Measurements from ENCODE around the gene MICAL3. TPM values are rescaled to one million over a fixed set of nuclear protein-coding genes. Genes with fewer than 3 reads are reported as not detected.
A peak's percentile ranks its signal among the peaks of the same experiment; 100 is the strongest.

Gene MICAL3
- total and polyA plus RNA-seq, 5 experiments from 2014 or later = 0.90 to 27.3 (median 1.3) TPM

DNA sequence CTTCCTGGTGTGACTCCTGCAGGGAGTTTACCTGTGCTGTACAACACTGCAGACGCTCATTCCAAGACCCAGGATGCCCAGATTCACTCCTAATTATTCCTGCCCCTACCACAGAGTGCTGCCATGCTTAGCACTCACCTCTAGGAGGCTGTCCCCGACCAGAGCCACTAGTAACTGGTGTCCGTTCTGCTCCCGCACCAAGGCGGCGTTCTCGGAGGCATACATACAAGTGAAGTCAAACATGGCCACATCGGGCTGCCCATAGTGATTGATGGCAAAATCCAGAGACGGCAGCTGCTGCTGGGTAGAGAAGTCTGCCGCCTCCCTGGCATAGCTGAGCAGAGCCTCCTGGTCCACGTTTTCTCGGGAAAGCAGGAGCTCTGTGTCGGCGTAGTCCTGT, 127.8 kb downstream of the MICAL3 start:
- Mint-ChIP-seq H3K9me3 (no peaks in the 10 kb centered on the region), H3K4me1 (peaks cover 0 to 10% (median 7%) of the 10 kb centered on the region in 4 donors), H3K4me3 (no peak overlapping the region), H3K36me3 (peaks cover 0 to 64% (median 13%) of the 10 kb centered on the region in 3 donors), H3K27me3 (no peaks in the 10 kb centered on the region), H3K27ac (no peak overlapping the region)
- ATAC-seq (no peak), DNase-seq (no peak)
- POLR2A ChIA-PET = no interaction called here

DNA sequence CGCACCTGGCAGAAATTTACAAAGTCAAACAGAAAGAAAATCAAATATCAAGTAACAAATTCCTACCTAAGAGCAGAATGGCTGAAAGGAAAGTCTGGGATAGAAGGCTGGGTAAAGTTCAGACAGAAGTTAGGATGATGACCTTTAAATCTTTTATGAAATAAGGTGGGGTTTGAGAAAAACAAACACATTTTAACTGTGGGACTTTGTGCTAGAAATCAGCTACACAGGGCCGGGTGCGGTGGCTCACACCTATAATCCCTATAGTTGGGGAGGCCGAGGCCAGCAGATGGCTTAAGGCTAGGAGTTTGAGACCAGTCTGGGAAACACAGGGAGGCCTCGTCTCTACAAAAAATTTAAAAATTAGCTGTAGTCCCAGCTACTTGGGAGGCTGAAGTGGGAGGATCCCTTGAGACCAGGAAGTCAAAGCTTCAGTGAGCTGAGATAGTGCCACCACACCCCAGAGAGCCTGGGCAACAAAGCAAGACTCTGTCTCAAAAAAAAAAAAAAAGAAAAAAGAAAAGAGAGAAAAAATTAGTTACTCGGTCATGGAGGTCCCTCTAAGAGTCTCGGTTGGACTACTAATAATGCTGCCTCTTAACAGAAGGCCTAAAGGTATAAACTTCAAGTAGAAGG, 130.3 kb downstream of the MICAL3 start:
- Mint-ChIP-seq H3K27ac (no peak overlapping the region), H3K4me3 (no peak overlapping the region)
- POLR2A ChIA-PET = no interaction called here

DNA sequence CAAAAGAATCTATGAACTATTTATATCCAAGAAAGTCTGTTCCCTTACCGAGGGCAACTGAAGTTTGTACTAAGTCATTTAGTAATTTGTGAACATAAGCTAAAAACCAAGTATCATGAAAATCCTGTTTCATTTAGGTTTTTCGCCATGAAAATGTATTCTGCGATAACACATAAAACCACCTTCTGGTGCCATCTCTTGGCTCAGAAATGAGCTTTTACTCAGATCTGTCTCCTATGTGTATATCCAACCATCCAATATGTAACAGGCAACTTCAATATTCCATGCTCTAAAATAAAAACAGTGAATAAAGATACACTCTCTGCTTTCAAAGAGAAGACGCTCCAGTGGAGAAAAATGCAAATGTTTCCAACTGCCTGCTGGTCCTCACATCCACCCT, 132.0 kb downstream of the MICAL3 start:
- H3K4me1 Mint-ChIP-seq = peaks cover 0 to 8% (median 1%) of the 10 kb centered on the region in 4 donors
- H3K4me3 Mint-ChIP-seq = no peak overlapping the region
- POLR2A ChIA-PET = no interaction called here

More for the DNA sequence above, 130.3 kb downstream of the MICAL3 start:
- H3K9me3 Mint-ChIP-seq = no peaks in the 10 kb centered on the region
- H3K27me3 Mint-ChIP-seq = no peaks in the 10 kb centered on the region
- DNase-seq (no peak), ATAC-seq (no peak)
- peaks cover 0 to 60% (median 13%) of the 10 kb centered on the region in 3 donors for H3K36me3 Mint-ChIP-seq
- H3K4me1 Mint-ChIP-seq = peaks cover 0 to 10% (median 7%) of the 10 kb centered on the region in 4 donors

DNA sequence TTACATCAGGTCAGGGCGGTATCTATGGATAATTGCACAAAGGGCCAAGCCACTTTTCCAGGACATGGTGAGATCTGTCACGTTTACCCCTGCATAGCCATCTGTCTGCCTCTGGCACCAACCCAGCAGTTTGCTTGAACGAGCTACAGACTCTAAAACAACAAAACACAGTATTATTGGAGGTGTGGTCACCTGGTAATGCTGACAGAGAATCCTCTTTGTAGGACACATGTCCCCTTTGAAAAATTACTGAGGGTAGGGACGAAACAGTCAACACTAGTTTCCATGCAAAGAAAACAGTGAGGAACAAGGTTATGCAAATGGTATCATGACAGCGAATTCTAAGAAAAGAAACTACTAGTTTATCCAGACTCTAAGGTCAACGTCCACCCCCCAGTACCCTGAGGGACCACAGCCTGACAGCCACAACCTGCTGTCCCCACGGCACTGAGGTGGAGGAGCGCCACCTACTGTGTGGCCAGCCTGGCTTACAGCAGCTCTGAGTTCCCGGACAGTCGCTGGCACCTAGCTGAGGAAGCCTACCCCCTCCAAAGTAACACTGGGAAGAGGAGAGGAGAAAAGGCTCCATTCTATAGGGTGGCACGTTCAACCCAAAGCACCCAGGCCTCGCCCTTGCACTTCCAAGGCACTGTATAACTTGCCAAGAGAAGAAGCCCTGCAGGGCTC, 132.7 kb downstream of the MICAL3 start:
- H3K27me3 Mint-ChIP-seq = no peaks in the 10 kb centered on the region
- POLR2A ChIA-PET = no interaction called here
- H3K27ac Mint-ChIP-seq = no peak overlapping the region
- peaks cover 5 to 74% (median 27%) of the 10 kb centered on the region in 3 donors for H3K36me3 Mint-ChIP-seq
- no peak overlapping the region for H3K4me3 Mint-ChIP-seq
- DNase-seq (no peak), ATAC-seq (no peak)
- H3K4me1 Mint-ChIP-seq = peaks cover 0 to 7% (median 0%) of the 10 kb centered on the region in 4 donors
- H3K9me3 Mint-ChIP-seq = no peaks in the 10 kb centered on the region

More for the DNA sequence above, 132.0 kb downstream of the MICAL3 start:
- no peak for ATAC-seq
- no peak for DNase-seq
- Mint-ChIP-seq H3K36me3 (peaks cover 5 to 70% (median 24%) of the 10 kb centered on the region in 3 donors), H3K27me3 (no peaks in the 10 kb centered on the region), H3K27ac (no peak overlapping the region), H3K9me3 (no peaks in the 10 kb centered on the region)

DNA sequence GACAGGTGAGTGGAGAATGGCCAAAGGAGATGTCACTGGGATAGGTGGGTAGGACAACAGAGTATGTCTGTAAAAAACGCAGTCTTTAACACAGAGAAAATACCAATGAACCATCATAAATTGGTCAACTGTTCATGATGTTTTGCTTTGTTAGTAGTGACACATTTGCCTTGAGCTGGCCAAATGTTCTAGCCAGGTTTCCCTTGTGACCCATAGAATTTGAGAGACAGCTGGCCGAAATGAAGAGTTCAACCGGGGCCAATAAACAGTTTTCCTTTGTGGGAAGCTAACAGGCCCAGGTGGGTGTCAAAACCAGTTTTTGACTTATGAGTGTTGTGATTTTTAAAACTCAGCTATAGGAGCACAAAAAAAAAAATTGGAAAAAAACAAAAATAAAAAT, 133.5 kb downstream of the MICAL3 start:
- DNase-seq (no peak), ATAC-seq (no peak)
- POLR2A ChIA-PET = no interaction called here
- Mint-ChIP-seq H3K4me1 (peaks cover 0 to 6% (median 0%) of the 10 kb centered on the region in 4 donors), H3K27ac (no peak overlapping the region), H3K36me3 (peaks cover 5 to 74% (median 24%) of the 10 kb centered on the region in 3 donors), H3K27me3 (no peaks in the 10 kb centered on the region), H3K4me3 (no peak overlapping the region), H3K9me3 (no peaks in the 10 kb centered on the region)

DNA sequence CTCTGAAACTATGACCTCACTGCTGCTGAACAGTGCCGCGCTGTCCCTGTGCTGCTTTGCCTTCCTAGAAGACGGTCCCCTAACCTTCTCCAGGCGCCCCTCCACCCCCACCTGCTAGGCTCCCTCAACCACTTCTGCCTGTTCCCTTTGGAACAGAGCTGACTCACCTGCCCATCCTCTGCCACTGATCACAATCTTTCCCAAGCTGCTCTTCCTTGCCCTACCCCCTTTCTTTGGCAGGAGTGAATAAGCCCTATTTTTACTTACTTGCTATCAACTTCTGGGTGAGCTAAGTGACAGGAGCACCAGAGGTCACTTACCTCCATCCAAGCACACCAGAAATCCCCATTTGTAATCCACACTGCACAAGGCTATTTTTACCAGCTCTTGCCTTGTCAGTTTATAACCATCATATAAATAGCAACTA, 134.1 kb downstream of the MICAL3 start:
- H3K4me3 Mint-ChIP-seq = no peak overlapping the region
- peaks cover 5 to 77% (median 27%) of the 10 kb centered on the region in 3 donors for H3K36me3 Mint-ChIP-seq
- DNase-seq = no peak
- peaks cover 0 to 6% (median 0%) of the 10 kb centered on the region in 4 donors for H3K4me1 Mint-ChIP-seq
- POLR2A ChIA-PET = no interaction called here
- no peaks in the 10 kb centered on the region for H3K9me3 Mint-ChIP-seq
- ATAC-seq = no peak
- H3K27me3 Mint-ChIP-seq = no peaks in the 10 kb centered on the region
- peak overlapping the region in 2 of 10 donors; percentile 7 to 29 for H3K27ac Mint-ChIP-seq

DNA sequence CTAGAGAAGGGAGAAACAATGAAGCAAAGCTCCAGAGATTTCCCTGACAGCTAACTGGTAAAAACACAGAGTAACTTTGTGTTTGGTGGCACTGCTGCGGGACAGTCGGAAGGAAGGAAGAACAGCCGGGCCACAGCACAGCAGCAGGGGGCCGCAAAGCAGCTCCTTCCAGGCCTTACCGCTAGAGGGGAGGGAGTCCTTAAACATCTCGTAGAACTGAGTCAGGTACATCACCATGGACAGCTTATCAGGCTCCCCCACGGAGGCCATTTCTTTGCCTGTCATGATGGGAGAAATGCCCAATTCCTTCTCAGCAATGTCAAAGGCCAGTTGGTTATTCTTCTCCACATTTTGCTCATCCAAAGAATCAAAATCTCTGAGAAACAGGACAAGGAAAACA, 135.5 kb downstream of the MICAL3 start:
- no peak overlapping the region for H3K27ac Mint-ChIP-seq
- no peaks in the 10 kb centered on the region for H3K27me3 Mint-ChIP-seq
- DNase-seq = no peak
- H3K4me3 Mint-ChIP-seq = no peak overlapping the region
- peaks cover 0 to 6% (median 0%) of the 10 kb centered on the region in 4 donors for H3K4me1 Mint-ChIP-seq
- peaks cover 5 to 73% (median 34%) of the 10 kb centered on the region in 3 donors for H3K36me3 Mint-ChIP-seq
- ATAC-seq = no peak
- POLR2A ChIA-PET = no interaction called here
- no peaks in the 10 kb centered on the region for H3K9me3 Mint-ChIP-seq

DNA sequence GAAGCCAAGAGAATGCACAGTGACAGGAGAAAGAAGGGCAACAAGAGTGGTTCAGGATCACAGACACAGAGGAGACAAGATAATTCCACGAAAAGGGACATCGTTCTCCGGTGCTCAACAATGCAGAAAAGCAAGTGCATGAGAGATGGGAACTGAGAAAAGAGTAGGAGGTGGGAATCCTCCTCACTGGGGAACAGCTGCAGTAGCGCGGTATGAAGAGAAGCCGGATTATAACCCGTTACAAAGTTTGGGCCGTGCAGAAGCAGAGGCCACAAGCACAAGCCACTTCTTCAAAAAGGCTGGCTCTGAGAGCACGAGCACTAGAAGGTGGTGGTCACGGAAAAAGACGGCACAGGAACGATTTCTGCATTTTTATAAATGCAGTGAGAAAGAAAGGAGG, 135.9 kb downstream of the MICAL3 start:
- ATAC-seq (no peak), DNase-seq (no peak)
- POLR2A ChIA-PET = no interaction called here
- Mint-ChIP-seq H3K36me3 (peaks cover 5 to 72% (median 34%) of the 10 kb centered on the region in 3 donors), H3K4me3 (no peak overlapping the region), H3K9me3 (no peaks in the 10 kb centered on the region), H3K27me3 (no peaks in the 10 kb centered on the region), H3K4me1 (peaks cover 0 to 6% (median 0%) of the 10 kb centered on the region in 4 donors), H3K27ac (no peak overlapping the region)

DNA sequence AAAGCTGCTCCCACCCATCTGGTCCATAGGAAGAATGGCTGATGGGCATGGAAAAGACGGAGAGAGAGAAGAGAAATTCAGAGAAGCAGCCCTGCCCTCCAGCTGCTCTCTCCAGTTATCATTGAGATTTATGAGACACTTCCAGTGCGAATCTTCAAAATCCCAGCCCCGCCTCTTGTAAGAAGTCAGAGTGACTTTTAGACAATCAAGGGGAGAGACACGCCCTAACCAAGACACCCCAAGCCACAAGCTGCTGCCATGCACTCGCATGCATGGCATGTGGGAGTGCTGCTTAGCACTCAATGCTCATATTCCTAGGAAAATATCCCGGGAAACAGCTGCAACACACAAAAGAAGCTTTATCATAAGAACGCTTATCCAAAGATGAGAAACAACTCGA, 139.5 kb downstream of the MICAL3 start:
- Mint-ChIP-seq H3K9me3 (no peaks in the 10 kb centered on the region), H3K4me3 (no peak overlapping the region), H3K4me1 (peaks cover 0 to 4% (median 0%) of the 10 kb centered on the region in 4 donors), H3K27ac (no peak overlapping the region), H3K27me3 (no peaks in the 10 kb centered on the region), H3K36me3 (peaks cover 5 to 67% (median 26%) of the 10 kb centered on the region in 3 donors)
- POLR2A ChIA-PET = no interaction called here
- DNase-seq = no peak
- ATAC-seq = no peak

DNA sequence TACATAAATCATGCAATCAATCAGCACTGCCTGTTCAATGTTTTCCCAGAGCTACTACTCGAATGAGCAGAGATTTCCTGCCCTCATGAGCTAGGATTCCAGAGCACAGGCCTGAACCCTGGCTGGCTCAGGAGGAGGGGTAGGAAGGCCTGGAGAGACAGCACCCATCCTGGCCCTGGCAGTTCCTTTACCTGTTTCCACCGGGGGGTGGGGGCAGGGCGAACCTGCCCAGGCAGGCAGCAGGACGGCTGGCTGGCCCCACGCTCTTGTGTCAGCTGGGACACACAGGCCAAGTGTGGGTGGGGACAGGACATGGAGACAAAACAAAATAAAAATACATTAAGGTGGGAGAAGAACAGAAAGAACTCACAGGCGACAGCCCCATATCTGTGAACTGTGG, 140.3 kb downstream of the MICAL3 start:
- peak overlapping the region in 1 of 10 donors; percentile 63 for H3K27ac Mint-ChIP-seq
- POLR2A ChIA-PET = no interaction called here

DNA sequence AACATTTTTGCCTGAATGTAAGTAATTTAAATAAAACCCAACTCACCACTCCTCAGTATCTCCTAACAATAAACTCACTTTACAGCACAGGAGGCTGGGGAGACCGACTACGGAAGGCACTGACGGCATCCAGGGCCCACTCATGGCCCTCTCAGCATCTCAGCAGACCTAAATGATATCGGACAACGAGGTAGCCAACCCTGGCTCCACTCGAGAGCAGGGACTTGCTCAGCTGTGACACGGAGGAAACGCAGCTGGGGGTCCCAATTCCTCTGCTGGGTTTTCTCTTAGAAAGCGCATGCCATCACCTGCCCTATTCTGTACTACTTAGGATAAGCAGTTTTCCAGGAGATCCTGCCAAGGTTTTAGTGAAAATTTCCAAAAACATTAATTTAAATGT, 141.0 kb downstream of the MICAL3 start:
- ATAC-seq (no peak), DNase-seq (no peak)
- Mint-ChIP-seq H3K4me1 (peaks cover 0 to 4% (median 0%) of the 10 kb centered on the region in 4 donors), H3K36me3 (peaks cover 4 to 62% (median 24%) of the 10 kb centered on the region in 3 donors), H3K4me3 (no peak overlapping the region), H3K27me3 (no peaks in the 10 kb centered on the region), H3K27ac (no peak overlapping the region), H3K9me3 (no peaks in the 10 kb centered on the region)
- POLR2A ChIA-PET = no interaction called here

More for the DNA sequence above, 140.3 kb downstream of the MICAL3 start:
- Mint-ChIP-seq H3K36me3 (peaks cover 5 to 69% (median 26%) of the 10 kb centered on the region in 3 donors), H3K9me3 (no peaks in the 10 kb centered on the region), H3K27me3 (no peaks in the 10 kb centered on the region), H3K4me1 (peaks cover 0 to 4% (median 0%) of the 10 kb centered on the region in 4 donors), H3K4me3 (no peak overlapping the region)
- DNase-seq = no peak
- no peak for ATAC-seq

DNA sequence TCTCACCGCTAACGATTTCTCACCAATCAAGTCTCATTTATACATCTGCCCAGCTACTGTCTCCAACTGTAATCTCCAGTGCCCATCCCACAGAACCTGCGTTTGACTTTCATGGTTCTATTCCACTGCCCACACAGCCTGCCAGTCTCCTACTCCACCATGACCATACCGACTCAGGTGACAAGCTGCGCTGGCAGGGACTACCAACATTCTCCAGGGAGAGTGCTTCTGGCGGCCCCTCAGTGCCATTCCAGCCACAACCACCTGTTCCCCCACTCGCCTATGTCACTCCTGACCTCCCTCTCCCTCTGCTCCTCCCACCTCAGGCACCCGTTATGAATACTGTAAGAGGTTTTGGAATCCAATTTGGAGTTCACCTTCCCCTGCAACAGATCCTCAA, 141.6 kb downstream of the MICAL3 start:
- Mint-ChIP-seq H3K4me3 (no peak overlapping the region), H3K27me3 (no peaks in the 10 kb centered on the region), H3K9me3 (no peaks in the 10 kb centered on the region), H3K27ac (no peak overlapping the region), H3K4me1 (peaks cover 0 to 3% (median 0%) of the 10 kb centered on the region in 4 donors), H3K36me3 (peaks cover 0 to 57% (median 19%) of the 10 kb centered on the region in 3 donors)
- POLR2A ChIA-PET = no interaction called here
- DNase-seq (no peak), ATAC-seq (no peak)

DNA sequence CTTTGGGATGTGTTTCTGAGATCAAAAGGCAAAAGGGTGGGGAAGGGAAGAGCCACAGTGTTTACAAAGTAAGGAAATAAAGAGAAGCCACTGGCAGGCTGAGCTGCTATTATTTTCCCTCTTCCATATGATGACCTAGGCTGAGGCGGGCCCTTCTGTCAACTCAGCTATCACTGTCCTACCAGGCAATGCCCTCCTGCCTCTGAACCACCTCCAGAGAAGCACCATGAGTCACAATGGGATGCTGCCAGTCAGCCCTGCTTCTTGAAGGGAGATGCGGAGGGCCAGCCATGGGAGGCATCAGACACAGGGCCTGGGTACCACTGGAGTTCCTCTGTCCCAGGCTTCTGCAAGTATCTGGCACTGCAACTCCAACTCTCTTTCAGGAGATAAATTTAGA, 142.2 kb downstream of the MICAL3 start:
- peaks cover 0 to 3% (median 0%) of the 10 kb centered on the region in 4 donors for H3K4me1 Mint-ChIP-seq
- peaks cover 0 to 52% (median 13%) of the 10 kb centered on the region in 3 donors for H3K36me3 Mint-ChIP-seq
- POLR2A ChIA-PET = interaction anchor here (0.6 kb wide), 1 partner anchor 45 kb away, joined by 3 read pairs; no protein-coding TSS in a partner anchor
- no peaks in the 10 kb centered on the region for H3K27me3 Mint-ChIP-seq
- DNase-seq (no peak), ATAC-seq (no peak)
- peak overlapping the region in 1 of 10 donors; percentile 38 for H3K27ac Mint-ChIP-seq
- no peak overlapping the region for H3K4me3 Mint-ChIP-seq
- H3K9me3 Mint-ChIP-seq = no peaks in the 10 kb centered on the region
